Middle frontal gyrus (tissue), 1 donor: ENCODE measurements around the gene DHH.
A peak's percentile ranks its signal among the peaks of the same experiment; 100 is the strongest.
"Not testable (repeated sequence)": the region's sequence is repeated elsewhere in the genome, so short reads cannot be mapped to it uniquely, and the experiment has no call there.

ENCODE experiments used
- DNase-seq: peaks from one replicate; pipeline ENCODE4 v3.0.0-alpha.2; 2015; ENCODE audit warnings: low spot score; ENCODE audit errors: extremely low spot score

The DHH gene

GRCh38 chr12:49094160-49094974 lies at the start of gene DHH:
Gene DHH, minus strand, starts transcription at chr12:49094801. Its CDS starts 289 bp downstream, at chr12:49094512.
- no peak for DNase-seq

- no peak for DNase-seq
These were observed 49.8 kb upstream of the DHH start for GRCh38 chr12:49144384-49144783.

GRCh38 chr12:49138999-49139398 lies 44.4 kb upstream of the DHH start:
- DNase-seq = no peak

- no peak for DNase-seq
These were observed 44.0 kb upstream of the DHH start for GRCh38 chr12:49138587-49138986.

- DNase-seq = no peak
These were observed 42.9 kb upstream of the DHH start for GRCh38 chr12:49137476-49137875.

GRCh38 chr12:49136997-49137396 lies 42.4 kb upstream of the DHH start:
- DNase-seq = not testable (repeated sequence)

- DNase-seq = no peak
These were observed 39.0 kb upstream of the DHH start for GRCh38 chr12:49133590-49133989.

GRCh38 chr12:49133014-49133413 lies 38.4 kb upstream of the DHH start:
- DNase-seq = no peak

- DNase-seq = peak; percentile 20
These were observed 37.4 kb upstream of the DHH start for GRCh38 chr12:49131894-49132461.

GRCh38 chr12:49131051-49131893 lies 36.7 kb upstream of the DHH start, which contains the start of gene TUBA1B:
Gene TUBA1B, minus strand, starts transcription at chr12:49131395. Its CDS starts 95 bp downstream, at chr12:49131300.
- peak; percentile 86 for DNase-seq

GRCh38 chr12:49130151-49131050 lies 35.8 kb upstream of the DHH start:
- DNase-seq = peak; percentile 86

- DNase-seq = no peak
These were observed 34.9 kb upstream of the DHH start for GRCh38 chr12:49129332-49130150.

GRCh38 chr12:49127971-49128370 lies 33.4 kb upstream of the DHH start:
- not testable (repeated sequence) for DNase-seq

- no peak for DNase-seq
These were observed 32.5 kb upstream of the DHH start for GRCh38 chr12:49126852-49127763.

GRCh38 chr12:49121047-49121696 lies 26.6 kb upstream of the DHH start:
- DNase-seq = peak; percentile 40

- no peak for DNase-seq
These were observed 16.6 kb upstream of the DHH start for GRCh38 chr12:49111206-49111605.

- DNase-seq = peak; percentile 95
These were observed 16.0 kb upstream of the DHH start, which contains the start of gene LMBR1L for GRCh38 chr12:49110464-49111155. Gene LMBR1L, minus strand, starts transcription at chr12:49110847. Its CDS starts 292 bp downstream, at chr12:49110555.
